Fibroblast of lung (primary cell): ENCODE data around the gene HES7. TPM values are rescaled to one million over a fixed set of nuclear protein-coding genes. Genes with fewer than 3 reads are reported as not detected.

Experiments
- DNase-seq, 2 donors: peaks; one replicate each; pipeline versions ENCODE4 v3.0.0 to v3.0.0-alpha.2; 2010; ENCODE audit warnings: low read depth in 2 of 2
- H2AFZ ChIP-seq: 2 replicates; pipeline ENCODE4 v1.5.1; 2012; ENCODE audit warnings: low read length, control low read depth, inconsistent platforms
- H3K27ac ChIP-seq: 2 replicates; pipeline ENCODE4 v1.5.1; 2011; ENCODE audit warnings: low read length, control low read depth; ENCODE audit not compliant: insufficient read depth
- H3K27me3 ChIP-seq: 2 replicates; pipeline ENCODE4 v1.5.1; 2011; ENCODE audit warnings: mild to moderate bottlenecking, low read length; ENCODE audit not compliant: control insufficient read depth, insufficient read depth
- H3K36me3 ChIP-seq: 2 replicates; pipeline ENCODE4 v1.5.1; 2011; ENCODE audit warnings: low read length; ENCODE audit not compliant: control insufficient read depth, insufficient read depth
- H3K4me1 ChIP-seq: 2 replicates; pipeline ENCODE4 v1.5.1; 2011; ENCODE audit warnings: low read length; ENCODE audit not compliant: control insufficient read depth, insufficient read depth; ENCODE audit errors: extremely low read depth
- H3K4me2 ChIP-seq: 2 replicates; pipeline ENCODE4 v1.5.1; 2011; ENCODE audit warnings: low read length, control low read depth; ENCODE audit not compliant: insufficient read depth; ENCODE audit errors: extremely low read depth
- H3K4me3 ChIP-seq, 4 experiments: fragments of 200-600 bp in 1 of 4; sonication (generic) in 1 of 4; replicated peaks in 1 of 4; 2 replicates each; pipeline ENCODE4 v1.5.1; 2011 to 2016; ENCODE audit warnings: low read length in 4 of 4, low read depth in 3 of 4, mild to moderate bottlenecking in 3 of 4, control low read depth in 2 of 4, inconsistent platforms in 1 of 4, mixed read lengths in 1 of 4; ENCODE audit not compliant: insufficient read depth in 1 of 4; ENCODE audit errors: control extremely low read depth in 1 of 4
- H3K79me2 ChIP-seq: 2 replicates; pipeline ENCODE4 v1.5.1; 2012; ENCODE audit warnings: mild to moderate bottlenecking, low read length, inconsistent platforms; ENCODE audit not compliant: control insufficient read depth, insufficient read depth
- H3K9ac ChIP-seq: 2 replicates; pipeline ENCODE4 v1.5.1; 2011; ENCODE audit warnings: mild to moderate bottlenecking, low read length, control low read depth; ENCODE audit not compliant: insufficient read depth
- H3K9me3 ChIP-seq: 2 replicates; pipeline ENCODE4 v1.5.1; 2012; ENCODE audit warnings: low read depth, low read length; ENCODE audit not compliant: control insufficient read depth, insufficient read depth
- H4K20me1 ChIP-seq: 2 replicates; pipeline ENCODE4 v1.5.1; 2011; ENCODE audit warnings: low read length; ENCODE audit not compliant: control insufficient read depth, insufficient read depth; ENCODE audit errors: extremely low read depth
- EZH2 ChIP-seq: IDR thresholded peaks from 2 replicates; pipeline ENCODE4 v1.5.1; 2012; ENCODE audit warnings: low read length, control low read depth, mild to moderate bottlenecking; ENCODE audit errors: missing control alignments
- polyA plus RNA-seq, 2 donors: library from polyadenylated mRNA; depleted of rRNA in 1 of 2; stranded (reverse) in 1 of 2; unstranded in 1 of 2; fragments of >200 nt; gene quantifications; 2 replicates each; pipeline ENCODE4 v1.2.1, GENCODE V29; 2011 to 2012; ENCODE audit warnings: missing spikeins in 1 of 2
- total RNA-seq: library from RNA; depleted of rRNA; stranded (reverse); fragments of >200 nt; gene quantifications from 2 replicates; pipeline ENCODE4 v1.2.1, GENCODE V29; 2014
- TF ChIP-seq, protein P1 (sequence below), 2 donors: IDR thresholded peaks in 1 of 2; conservative IDR thresholded peaks in 1 of 2; 1 replicate in 1 of 2; 2 replicates in 1 of 2; pipeline ENCODE4 v1.5.1; 2011 to 2012; ENCODE audit warnings: low read length in 2 of 2, control low read depth in 1 of 2, inconsistent platforms in 1 of 2, low read depth in 1 of 2, mild to moderate bottlenecking in 1 of 2

The HES7 gene
- total and polyA plus RNA-seq, 2 donors (not counting 1 experiment from before 2014, with no cell fraction given), result under 0.01 TPM; not detected in 1

DNA sequence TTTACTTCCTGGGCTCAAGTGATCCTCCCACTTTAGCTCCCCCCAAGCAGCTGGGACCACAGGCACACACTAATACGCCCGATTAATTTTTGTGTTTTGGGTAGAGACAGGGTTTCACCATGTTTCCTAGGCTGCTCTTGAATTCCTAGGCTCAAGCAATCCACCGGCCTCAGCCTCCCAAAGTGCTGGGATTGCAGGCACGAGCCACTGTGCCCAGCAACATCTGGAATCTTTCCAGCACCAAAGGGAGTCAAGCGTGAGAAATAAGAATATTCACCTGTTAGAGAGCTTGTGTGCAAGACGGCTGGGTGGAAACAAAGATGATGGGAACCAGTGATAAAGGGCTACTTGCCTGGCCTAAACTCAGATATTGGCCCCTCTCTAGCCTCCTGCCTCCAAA, 22.2 kb downstream of the HES7 start:
- H3K36me3 ChIP-seq, result no peaks in the 10 kb centered on the region
- no peak overlapping the region for H2AFZ ChIP-seq
- H3K27me3 ChIP-seq, result peaks cover 4% of the 10 kb centered on the region
- no peaks in the 10 kb centered on the region for H3K9me3 ChIP-seq
- no peak overlapping the region for H3K4me2 ChIP-seq
- H3K27ac ChIP-seq, result no peak overlapping the region
- DNase-seq, result no peak
- TF ChIP-seq EZH2, result no peak
- TF ChIP-seq, protein P1, sequence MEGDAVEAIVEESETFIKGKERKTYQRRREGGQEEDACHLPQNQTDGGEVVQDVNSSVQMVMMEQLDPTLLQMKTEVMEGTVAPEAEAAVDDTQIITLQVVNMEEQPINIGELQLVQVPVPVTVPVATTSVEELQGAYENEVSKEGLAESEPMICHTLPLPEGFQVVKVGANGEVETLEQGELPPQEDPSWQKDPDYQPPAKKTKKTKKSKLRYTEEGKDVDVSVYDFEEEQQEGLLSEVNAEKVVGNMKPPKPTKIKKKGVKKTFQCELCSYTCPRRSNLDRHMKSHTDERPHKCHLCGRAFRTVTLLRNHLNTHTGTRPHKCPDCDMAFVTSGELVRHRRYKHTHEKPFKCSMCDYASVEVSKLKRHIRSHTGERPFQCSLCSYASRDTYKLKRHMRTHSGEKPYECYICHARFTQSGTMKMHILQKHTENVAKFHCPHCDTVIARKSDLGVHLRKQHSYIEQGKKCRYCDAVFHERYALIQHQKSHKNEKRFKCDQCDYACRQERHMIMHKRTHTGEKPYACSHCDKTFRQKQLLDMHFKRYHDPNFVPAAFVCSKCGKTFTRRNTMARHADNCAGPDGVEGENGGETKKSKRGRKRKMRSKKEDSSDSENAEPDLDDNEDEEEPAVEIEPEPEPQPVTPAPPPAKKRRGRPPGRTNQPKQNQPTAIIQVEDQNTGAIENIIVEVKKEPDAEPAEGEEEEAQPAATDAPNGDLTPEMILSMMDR (conservative IDR thresholded peaks at IDR 0.05 in 1 of 2, IDR thresholded peaks at IDR 0.05 in 1 of 2; ENCODE audit: low read depth in 1 of 2, low read length in 2 of 2), result no peak
- no peaks in the 10 kb centered on the region for H4K20me1 ChIP-seq
- no peak overlapping the region for H3K9ac ChIP-seq
- no peak overlapping the region for H3K4me3 ChIP-seq
- no peaks in the 10 kb centered on the region for H3K4me1 ChIP-seq
- no peaks in the 10 kb centered on the region for H3K79me2 ChIP-seq

DNA sequence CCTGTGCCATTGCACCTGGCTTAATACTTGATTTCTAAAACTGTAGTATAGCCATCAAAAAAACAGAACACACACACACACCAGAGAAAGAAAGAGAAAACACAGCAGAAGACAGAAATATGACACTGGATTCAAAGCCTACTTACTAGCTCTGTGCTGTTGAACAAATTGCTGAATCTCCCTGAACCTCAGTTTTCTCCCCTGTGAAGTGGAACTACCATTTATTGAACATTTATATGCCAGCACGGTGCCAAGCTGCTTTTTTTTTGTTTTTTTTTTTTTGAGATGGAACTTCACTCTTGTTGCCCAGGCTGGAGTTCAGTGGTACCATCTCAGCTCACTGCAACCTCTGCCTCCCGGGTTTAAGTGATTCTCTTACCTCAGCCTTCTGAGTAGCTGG, 23.1 kb downstream of the HES7 start:
- TF ChIP-seq, protein P1 (conservative IDR thresholded peaks at IDR 0.05 in 1 of 2, IDR thresholded peaks at IDR 0.05 in 1 of 2; ENCODE audit: low read depth in 1 of 2, low read length in 2 of 2), result no peak
- no peak for TF ChIP-seq EZH2
- H3K9ac ChIP-seq, result no peak overlapping the region
- H3K4me2 ChIP-seq, result no peak overlapping the region
- no peaks in the 10 kb centered on the region for H3K36me3 ChIP-seq
- no peaks in the 10 kb centered on the region for H3K79me2 ChIP-seq
- H3K9me3 ChIP-seq, result no peaks in the 10 kb centered on the region
- H3K27ac ChIP-seq, result no peak overlapping the region
- no peaks in the 10 kb centered on the region for H3K4me1 ChIP-seq
- DNase-seq, result no peak
- H4K20me1 ChIP-seq, result no peaks in the 10 kb centered on the region
- peaks cover 4% of the 10 kb centered on the region for H3K27me3 ChIP-seq
- no peak overlapping the region for H2AFZ ChIP-seq
- H3K4me3 ChIP-seq, result no peak overlapping the region

DNA sequence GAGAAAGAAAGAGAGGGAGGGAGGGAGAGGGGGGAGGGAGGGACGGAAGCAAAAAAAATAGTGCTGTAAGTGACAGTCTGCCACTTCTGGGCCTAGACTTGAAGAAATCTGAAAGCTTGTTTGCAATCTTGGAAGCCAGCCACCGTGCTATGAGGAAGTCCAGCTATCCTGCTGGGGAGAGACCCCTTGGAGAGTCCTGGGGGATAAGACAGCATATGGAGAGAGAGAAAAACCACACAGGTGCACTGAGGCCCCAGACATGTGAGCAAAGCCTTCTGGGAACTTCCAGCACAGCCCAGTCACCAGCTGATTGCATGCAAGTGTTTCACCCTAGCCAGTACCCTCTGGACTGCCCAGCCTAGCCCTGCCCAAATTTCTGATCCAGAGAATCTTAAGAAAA, 23.8 kb downstream of the HES7 start:
- no peak for TF ChIP-seq EZH2
- TF ChIP-seq, protein P1 (conservative IDR thresholded peaks at IDR 0.05 in 1 of 2, IDR thresholded peaks at IDR 0.05 in 1 of 2; ENCODE audit: low read depth in 1 of 2, low read length in 2 of 2), result no peak
- no peaks in the 10 kb centered on the region for H3K9me3 ChIP-seq
- no peaks in the 10 kb centered on the region for H3K4me1 ChIP-seq
- H3K79me2 ChIP-seq, result no peaks in the 10 kb centered on the region
- H3K4me3 ChIP-seq, result no peak overlapping the region
- peaks cover 4% of the 10 kb centered on the region for H3K27me3 ChIP-seq
- DNase-seq, result no peak
- H3K27ac ChIP-seq, result no peak overlapping the region
- H3K4me2 ChIP-seq, result no peak overlapping the region
- no peaks in the 10 kb centered on the region for H4K20me1 ChIP-seq
- H2AFZ ChIP-seq, result no peak overlapping the region
- no peaks in the 10 kb centered on the region for H3K36me3 ChIP-seq
- no peak overlapping the region for H3K9ac ChIP-seq
